Astrocyte of the cerebellum (primary cell): ENCODE data around the gene TCF4.

Experiments used
- DNase-seq: peaks from one replicate; pipeline ENCODE4 v3.0.0-alpha.2; 2011; ENCODE audit warnings: low read depth
- H3K4me3 ChIP-seq: 2 replicates; pipeline ENCODE4 v1.5.1; 2011; ENCODE audit warnings: mild to moderate bottlenecking, low read depth, low read length, moderate library complexity
- in situ Hi-C: cut with HindIII; loops from 2 replicates; pipeline ENCODE4 v1.10.0; 2017; ENCODE audit warnings: low sequenced_read_pairs
- TF ChIP-seq, protein P1 (sequence below): IDR thresholded peaks from 2 replicates; pipeline ENCODE4 v1.5.1; 2012; ENCODE audit warnings: low read length, low read depth, moderate library complexity, mild to moderate bottlenecking; ENCODE audit errors: missing control alignments

Gene TCF4

DNA sequence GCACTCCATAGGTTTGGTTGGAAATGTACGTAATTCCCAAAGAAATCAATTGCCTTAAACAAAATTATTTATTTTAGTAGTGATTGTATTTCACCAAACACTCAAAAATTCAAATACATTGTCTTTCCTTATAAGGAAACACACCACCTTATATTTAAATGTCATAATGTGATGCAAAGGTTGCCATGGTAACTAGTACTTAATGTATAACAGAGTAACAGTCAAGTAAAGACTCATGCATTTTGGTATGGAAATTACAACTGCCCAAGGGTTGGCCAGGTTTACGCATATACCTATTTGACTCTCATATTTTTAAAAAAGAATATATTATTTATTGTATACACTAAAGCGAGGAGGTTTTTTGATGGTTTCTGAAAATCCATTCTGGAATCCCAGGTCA, 231.2 kb downstream of the TCF4 start:
- in situ Hi-C loops: no loop called here
- DNase-seq: no peak
- no peak overlapping the region for H3K4me3 ChIP-seq
- TF ChIP-seq, protein P1, sequence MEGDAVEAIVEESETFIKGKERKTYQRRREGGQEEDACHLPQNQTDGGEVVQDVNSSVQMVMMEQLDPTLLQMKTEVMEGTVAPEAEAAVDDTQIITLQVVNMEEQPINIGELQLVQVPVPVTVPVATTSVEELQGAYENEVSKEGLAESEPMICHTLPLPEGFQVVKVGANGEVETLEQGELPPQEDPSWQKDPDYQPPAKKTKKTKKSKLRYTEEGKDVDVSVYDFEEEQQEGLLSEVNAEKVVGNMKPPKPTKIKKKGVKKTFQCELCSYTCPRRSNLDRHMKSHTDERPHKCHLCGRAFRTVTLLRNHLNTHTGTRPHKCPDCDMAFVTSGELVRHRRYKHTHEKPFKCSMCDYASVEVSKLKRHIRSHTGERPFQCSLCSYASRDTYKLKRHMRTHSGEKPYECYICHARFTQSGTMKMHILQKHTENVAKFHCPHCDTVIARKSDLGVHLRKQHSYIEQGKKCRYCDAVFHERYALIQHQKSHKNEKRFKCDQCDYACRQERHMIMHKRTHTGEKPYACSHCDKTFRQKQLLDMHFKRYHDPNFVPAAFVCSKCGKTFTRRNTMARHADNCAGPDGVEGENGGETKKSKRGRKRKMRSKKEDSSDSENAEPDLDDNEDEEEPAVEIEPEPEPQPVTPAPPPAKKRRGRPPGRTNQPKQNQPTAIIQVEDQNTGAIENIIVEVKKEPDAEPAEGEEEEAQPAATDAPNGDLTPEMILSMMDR: no peak

DNA sequence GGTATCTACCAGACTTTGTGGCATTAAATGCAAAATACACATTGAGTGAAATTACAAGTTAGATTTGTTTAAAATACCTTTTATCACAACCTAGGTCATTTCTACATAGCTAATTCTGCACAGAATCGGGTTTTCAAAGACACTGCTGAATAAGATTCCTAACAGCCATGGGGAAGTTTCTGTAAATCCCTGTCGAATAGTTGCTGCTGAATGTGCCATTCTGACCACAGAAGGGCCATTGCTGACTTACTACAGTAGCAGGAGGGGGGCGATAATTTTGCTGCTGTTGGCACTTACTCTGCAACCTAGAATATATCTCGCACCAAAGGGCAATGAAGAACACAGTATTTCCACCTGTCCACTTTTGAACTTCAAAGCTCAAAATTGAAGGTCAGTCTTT, 232.8 kb downstream of the TCF4 start:
- in situ Hi-C loops: no loop called here
- no peak overlapping the region for H3K4me3 ChIP-seq
- no peak for DNase-seq
- TF ChIP-seq, protein P1: no peak

DNA sequence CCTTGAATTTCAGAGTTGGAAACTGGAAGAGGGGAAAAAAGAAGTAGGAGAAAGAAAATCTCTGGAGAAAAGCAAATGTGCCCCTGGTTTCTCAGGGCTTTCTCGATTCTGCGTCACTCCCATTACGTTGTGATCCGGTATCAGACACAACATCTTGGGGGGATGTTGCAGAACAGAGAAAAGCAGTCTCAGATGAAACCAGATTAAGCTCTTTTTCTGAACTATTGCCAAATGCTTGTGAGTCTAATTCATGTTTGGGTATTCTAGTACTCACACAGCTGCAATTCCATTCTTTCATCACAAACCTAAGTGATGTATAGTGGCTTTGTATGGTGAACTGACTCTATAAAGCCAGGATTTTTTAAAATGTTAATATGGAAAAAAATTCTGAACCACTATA, 233.2 kb downstream of the TCF4 start:
- no peak for DNase-seq
- no peak overlapping the region for H3K4me3 ChIP-seq
- in situ Hi-C loops: no loop called here
- TF ChIP-seq, protein P1: no peak

DNA sequence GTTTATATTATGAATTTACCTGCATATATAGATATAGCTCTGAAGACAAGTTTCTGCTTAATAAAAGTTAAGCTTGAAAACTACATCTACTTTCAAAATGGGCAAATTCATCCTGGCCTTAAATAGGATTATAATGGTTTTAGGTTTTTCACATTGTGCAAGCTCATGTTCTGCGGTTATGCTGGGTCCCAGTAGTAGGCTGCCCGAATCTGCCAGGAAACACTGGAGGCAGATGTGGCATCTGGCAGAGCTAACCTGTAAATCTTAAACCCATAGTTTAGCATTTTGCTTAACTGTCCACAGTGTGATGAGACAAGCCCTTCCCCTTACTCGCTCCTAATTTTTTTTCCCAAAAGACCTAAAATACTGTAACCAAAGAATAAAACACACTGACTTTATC, 234.2 kb downstream of the TCF4 start:
- in situ Hi-C loops: no loop called here
- no peak overlapping the region for H3K4me3 ChIP-seq
- no peak for DNase-seq
- TF ChIP-seq, protein P1: no peak

DNA sequence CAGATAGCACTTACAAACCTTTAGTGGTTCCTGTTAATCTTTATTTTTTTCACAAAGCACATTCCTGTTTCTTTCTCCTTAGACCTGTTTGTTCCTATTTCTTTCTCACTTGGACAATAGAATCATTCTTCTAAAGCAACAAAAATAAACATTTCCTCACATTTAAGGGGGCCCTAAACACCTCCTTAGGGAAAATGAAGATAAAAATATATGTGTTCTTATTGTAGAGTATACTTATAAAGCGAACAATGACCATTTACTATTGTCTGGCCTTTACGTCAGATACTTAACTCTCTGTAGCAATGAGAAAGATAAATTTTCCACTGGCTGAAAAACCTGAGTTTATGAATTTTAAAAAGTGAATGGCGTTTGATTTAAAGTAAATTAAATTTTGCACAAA, 234.6 kb downstream of the TCF4 start:
- in situ Hi-C loops: no loop called here
- no peak overlapping the region for H3K4me3 ChIP-seq
- TF ChIP-seq, protein P1: no peak
- DNase-seq: no peak

DNA sequence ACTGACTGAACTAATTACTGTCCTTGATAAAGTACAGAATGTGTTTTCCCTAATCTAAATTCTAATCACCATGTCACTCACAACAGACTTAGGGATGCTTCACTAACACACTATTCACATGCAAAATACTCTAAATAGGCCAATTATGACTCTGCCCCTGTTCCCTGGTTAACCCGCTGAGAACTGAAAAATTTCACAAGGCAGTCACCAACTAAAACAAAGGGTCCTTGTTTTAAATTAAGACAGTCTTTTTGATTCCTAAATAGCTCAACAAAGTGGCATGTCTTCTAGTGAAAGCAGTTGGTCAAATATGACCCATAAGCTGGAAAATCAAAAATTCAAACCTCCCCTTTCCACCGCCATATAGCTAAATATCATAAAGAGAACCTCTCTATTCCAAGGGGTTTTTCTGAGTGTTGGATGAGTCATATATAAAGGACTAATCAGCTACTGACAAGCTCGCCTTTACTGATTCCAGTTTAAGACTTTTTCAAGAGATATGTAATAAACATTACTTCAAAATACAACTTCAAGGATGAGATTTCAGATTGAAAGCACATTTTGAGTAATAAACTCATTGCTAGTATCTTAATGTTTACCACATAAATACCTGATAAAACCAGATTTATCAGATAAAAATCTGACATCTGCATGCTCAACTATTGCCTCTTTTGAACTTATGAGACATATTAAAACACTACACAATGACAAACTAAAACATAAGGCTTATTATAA, 235.8 kb downstream of the TCF4 start:
- TF ChIP-seq, protein P1: no peak
- in situ Hi-C loops: no loop called here
- H3K4me3 ChIP-seq: no peak overlapping the region
- DNase-seq: no peak

DNA sequence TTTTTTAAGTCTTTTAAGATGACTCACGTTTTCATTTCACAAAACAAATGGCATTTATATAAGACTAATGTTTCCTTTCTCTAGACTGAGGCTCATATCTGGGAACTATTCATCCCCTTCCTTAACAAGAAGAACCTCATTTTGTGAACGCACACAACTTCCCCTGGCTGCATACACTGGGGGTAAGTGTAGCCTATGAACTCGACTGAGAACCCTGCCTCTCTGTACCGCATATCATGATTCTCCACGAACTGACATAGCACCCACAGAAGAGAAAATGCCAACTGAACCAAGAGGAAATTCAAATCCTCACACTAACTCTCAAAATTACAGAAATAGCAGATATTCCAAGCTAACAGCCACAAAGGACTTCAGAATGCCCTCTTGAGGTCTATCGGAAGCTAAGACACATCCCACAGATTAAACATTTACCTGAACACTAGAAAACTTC, 236.7 kb downstream of the TCF4 start:
- DNase-seq: no peak
- in situ Hi-C loops: no loop called here
- H3K4me3 ChIP-seq: no peak overlapping the region
- TF ChIP-seq, protein P1: no peak
